Type B pancreatic cell (in vitro differentiated cells): Measurements from ENCODE around the gene CELSR2. TPM values are rescaled to one million over a fixed set of nuclear protein-coding genes. Genes with fewer than 3 reads are reported as not detected.

ENCODE experiments used
- DNase-seq: peaks from one replicate; pipeline ENCODE4 v3.0.0; 2021; ENCODE audit warnings: mixed read lengths; ENCODE audit not compliant: unreplicated experiment; ENCODE audit errors: extremely low spot score
- H3K27ac Mint-ChIP-seq: 2 replicates; pipeline ENCODE4 v1.8.0; 2021; ENCODE audit warnings: mild to moderate bottlenecking, mixed read lengths
- H3K27me3 Mint-ChIP-seq: 2 replicates; pipeline ENCODE4 v1.8.0; 2021; ENCODE audit warnings: mixed read lengths
- H3K36me3 Mint-ChIP-seq: 2 replicates; pipeline ENCODE4 v1.8.0; 2021; ENCODE audit warnings: mixed read lengths
- H3K4me1 Mint-ChIP-seq: one replicate; pipeline ENCODE4 v1.8.0; 2021; ENCODE audit warnings: mixed read lengths; ENCODE audit not compliant: unreplicated experiment
- H3K4me3 Mint-ChIP-seq: 2 replicates; pipeline ENCODE4 v1.8.0; 2021; ENCODE audit warnings: mild to moderate bottlenecking, mixed read lengths
- H3K9me3 Mint-ChIP-seq: 2 replicates; pipeline ENCODE4 v1.8.0; 2021; ENCODE audit warnings: mixed read lengths
- long read RNA-seq: library from polyadenylated mRNA; unstranded; transcript quantifications from one replicate; pipeline ENCODE4 v2.0.0, GENCODE V29; 2020
- total RNA-seq: library from RNA; stranded (reverse); gene quantifications from 2 replicates; pipeline ENCODE4 v1.2.1, GENCODE V29; 2021; ENCODE audit warnings: low replicate concordance
- TF ChIP-seq, protein P1 (sequence below): fragments of 200-600 bp; sonication (generic); conservative IDR thresholded peaks from 2 replicates; pipeline ENCODE4 v1.5.0; 2021; ENCODE audit warnings: antibody characterized with exemption, mild to moderate bottlenecking

Gene CELSR2, protein sequence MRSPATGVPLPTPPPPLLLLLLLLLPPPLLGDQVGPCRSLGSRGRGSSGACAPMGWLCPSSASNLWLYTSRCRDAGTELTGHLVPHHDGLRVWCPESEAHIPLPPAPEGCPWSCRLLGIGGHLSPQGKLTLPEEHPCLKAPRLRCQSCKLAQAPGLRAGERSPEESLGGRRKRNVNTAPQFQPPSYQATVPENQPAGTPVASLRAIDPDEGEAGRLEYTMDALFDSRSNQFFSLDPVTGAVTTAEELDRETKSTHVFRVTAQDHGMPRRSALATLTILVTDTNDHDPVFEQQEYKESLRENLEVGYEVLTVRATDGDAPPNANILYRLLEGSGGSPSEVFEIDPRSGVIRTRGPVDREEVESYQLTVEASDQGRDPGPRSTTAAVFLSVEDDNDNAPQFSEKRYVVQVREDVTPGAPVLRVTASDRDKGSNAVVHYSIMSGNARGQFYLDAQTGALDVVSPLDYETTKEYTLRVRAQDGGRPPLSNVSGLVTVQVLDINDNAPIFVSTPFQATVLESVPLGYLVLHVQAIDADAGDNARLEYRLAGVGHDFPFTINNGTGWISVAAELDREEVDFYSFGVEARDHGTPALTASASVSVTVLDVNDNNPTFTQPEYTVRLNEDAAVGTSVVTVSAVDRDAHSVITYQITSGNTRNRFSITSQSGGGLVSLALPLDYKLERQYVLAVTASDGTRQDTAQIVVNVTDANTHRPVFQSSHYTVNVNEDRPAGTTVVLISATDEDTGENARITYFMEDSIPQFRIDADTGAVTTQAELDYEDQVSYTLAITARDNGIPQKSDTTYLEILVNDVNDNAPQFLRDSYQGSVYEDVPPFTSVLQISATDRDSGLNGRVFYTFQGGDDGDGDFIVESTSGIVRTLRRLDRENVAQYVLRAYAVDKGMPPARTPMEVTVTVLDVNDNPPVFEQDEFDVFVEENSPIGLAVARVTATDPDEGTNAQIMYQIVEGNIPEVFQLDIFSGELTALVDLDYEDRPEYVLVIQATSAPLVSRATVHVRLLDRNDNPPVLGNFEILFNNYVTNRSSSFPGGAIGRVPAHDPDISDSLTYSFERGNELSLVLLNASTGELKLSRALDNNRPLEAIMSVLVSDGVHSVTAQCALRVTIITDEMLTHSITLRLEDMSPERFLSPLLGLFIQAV (N-terminal part only)
- 23.4 and 35.5 TPM in 2 replicates for total RNA-seq
- long read RNA-seq, partial matches to known transcripts: 1 of 4 reads
- long read RNA-seq, other reads (novel, unspliced or antisense): 3 of 4 reads

DNA sequence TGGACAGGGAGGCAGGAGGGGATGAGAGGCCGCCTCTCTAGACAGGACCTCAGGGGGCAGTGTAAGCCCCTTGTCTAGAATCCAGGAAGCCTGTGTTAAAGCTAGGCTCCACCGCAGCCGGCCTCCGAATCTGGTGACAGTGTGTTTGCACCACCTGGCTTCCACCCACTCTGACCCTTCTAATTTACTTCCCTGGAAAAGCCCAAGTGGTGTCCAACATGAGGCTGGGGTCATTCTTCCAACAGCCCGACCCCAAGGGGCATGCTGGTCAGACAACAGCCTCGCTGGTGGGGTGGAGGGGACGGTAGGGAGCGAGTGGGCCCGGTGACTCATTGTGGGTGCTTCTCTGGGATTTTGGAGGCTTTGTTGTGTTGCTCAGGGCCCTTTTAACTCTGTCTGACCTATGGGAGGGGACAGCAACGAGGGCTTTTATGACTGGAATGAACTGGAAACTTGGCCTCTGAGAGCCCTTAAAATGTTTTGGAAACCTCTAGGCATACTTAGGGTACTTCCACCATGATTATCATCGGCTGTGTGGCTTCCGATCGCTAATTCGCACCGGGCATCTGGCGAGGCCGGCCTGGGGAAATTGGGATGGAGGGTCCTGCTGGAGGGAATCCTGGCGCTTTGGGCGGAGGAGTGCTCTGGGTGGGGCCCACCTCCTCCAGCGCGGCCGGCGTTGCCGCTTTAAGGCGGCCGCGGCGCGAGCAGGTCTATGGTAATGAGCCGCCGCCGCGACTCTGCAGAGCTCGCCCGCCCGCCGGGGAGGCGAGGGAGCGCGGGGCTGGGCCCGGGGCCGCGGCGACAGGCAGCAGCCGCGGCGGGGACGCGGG lies at the start of gene CELSR2:
Gene CELSR2, plus strand, starts transcription at position 743 of the 833 bp plus-strand sequence. CDS start 541 bp downstream, outside the sequence.
- H3K4me3 Mint-ChIP-seq: peak within 1 kb of the TSS; percentile 76
- H3K27me3 Mint-ChIP-seq: no peaks in the 10 kb centered on the region
- H3K36me3 Mint-ChIP-seq: peaks cover 13% of the 10 kb centered on the region
- no peak for DNase-seq
- H3K27ac Mint-ChIP-seq: no peak within 1 kb of the TSS
- peaks cover 7% of the 10 kb centered on the region for H3K4me1 Mint-ChIP-seq
- TF ChIP-seq, protein P1, sequence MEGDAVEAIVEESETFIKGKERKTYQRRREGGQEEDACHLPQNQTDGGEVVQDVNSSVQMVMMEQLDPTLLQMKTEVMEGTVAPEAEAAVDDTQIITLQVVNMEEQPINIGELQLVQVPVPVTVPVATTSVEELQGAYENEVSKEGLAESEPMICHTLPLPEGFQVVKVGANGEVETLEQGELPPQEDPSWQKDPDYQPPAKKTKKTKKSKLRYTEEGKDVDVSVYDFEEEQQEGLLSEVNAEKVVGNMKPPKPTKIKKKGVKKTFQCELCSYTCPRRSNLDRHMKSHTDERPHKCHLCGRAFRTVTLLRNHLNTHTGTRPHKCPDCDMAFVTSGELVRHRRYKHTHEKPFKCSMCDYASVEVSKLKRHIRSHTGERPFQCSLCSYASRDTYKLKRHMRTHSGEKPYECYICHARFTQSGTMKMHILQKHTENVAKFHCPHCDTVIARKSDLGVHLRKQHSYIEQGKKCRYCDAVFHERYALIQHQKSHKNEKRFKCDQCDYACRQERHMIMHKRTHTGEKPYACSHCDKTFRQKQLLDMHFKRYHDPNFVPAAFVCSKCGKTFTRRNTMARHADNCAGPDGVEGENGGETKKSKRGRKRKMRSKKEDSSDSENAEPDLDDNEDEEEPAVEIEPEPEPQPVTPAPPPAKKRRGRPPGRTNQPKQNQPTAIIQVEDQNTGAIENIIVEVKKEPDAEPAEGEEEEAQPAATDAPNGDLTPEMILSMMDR: no peak
- no peaks in the 10 kb centered on the region for H3K9me3 Mint-ChIP-seq

DNA sequence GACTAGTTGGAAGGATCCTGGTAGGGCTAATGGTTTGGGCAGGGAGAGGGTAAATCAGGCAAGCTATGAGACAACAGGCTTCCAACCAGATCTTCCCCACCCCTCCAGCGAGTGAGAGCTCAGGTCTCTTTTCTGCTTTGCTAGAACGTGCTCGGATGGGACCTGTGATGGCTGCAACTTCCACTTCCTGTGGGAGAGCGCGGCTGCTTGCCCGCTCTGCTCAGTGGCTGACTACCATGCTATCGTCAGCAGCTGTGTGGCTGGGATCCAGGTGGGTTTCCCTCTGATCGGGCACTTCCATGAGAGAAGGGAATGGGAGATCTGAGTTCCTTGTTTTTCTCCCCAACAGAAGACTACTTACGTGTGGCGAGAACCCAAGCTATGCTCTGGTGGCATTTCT lies 49.6 kb upstream of the CELSR2 start:
- Mint-ChIP-seq H3K36me3 (no peaks in the 10 kb centered on the region), H3K27me3 (peaks cover 5% of the 10 kb centered on the region), H3K4me3 (no peak overlapping the region), H3K9me3 (no peaks in the 10 kb centered on the region), H3K27ac (no peak overlapping the region), H3K4me1 (peaks cover 6% of the 10 kb centered on the region)
- no peak for DNase-seq
- TF ChIP-seq, protein P1: no peak

DNA sequence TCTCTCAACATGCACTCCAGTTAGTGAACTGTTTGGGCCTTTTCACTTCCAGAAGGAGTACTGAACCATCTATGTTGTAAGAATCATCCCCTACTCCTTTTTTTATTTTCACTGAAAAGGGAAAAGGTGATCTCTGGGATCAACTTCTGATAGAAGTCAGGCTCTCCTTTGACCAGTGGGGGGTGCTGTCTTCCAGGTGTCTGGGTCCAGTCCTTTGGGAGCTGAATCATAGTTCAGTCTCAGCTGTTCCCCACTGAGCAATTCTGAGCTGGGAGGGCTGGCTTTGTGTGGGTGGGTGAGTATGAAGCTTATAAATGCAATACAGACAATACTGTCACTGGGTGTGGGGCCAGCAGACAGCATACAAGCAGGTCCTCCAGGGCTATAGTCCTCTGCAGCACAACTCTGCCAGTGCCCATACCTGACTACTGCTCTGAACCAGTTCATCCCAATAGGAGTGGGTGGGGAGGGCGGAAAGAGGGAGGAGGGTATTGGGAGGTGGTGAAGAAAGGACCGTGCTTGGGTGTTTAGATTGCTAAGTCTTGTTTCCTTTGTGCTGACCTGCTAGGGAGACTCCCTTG lies 48.1 kb upstream of the CELSR2 start:
- H3K9me3 Mint-ChIP-seq: no peaks in the 10 kb centered on the region
- no peak for DNase-seq
- H3K4me3 Mint-ChIP-seq: no peak overlapping the region
- H3K27me3 Mint-ChIP-seq: peaks cover 5% of the 10 kb centered on the region
- TF ChIP-seq, protein P1: peak; percentile 76
- H3K27ac Mint-ChIP-seq: no peak overlapping the region
- peaks cover 6% of the 10 kb centered on the region for H3K4me1 Mint-ChIP-seq
- no peaks in the 10 kb centered on the region for H3K36me3 Mint-ChIP-seq

DNA sequence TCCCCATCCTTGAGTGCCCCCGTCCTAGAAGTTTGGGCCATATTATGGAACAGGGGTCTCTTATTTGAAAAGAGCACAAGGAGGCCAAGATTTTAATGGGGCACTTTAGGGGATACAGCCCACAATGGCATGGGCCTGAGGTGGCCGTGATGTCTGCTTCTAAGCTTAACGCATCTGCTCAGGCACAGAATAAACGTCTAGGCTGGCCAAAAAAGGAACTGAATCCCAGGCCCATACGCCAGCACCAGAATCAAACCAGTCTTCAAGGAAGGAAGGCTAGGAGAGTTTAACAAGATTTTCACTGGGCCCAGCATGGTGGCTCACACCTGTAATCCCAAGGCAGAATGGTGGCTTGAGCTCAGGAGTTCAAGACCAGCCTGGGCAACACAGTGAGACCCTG lies 44.9 kb upstream of the CELSR2 start:
- peaks cover 8% of the 10 kb centered on the region for H3K27me3 Mint-ChIP-seq
- H3K9me3 Mint-ChIP-seq: no peaks in the 10 kb centered on the region
- H3K4me1 Mint-ChIP-seq: peaks cover 3% of the 10 kb centered on the region
- no peak overlapping the region for H3K27ac Mint-ChIP-seq
- TF ChIP-seq, protein P1: no peak
- DNase-seq: no peak
- H3K4me3 Mint-ChIP-seq: no peak overlapping the region
- H3K36me3 Mint-ChIP-seq: no peaks in the 10 kb centered on the region
